Cardiac fibroblast (primary cell): ENCODE results near the gene DNAJC21.

ENCODE experiments used
- DNase-seq, 2 donors: peaks; one replicate each; pipeline versions ENCODE4 v3.0.0 to v3.0.0-alpha.2; 2010; ENCODE audit warnings: low read depth in 2 of 2
- H3K4me3 ChIP-seq, 2 donors: replicated peaks in 1 of 2; 1 replicate in 1 of 2; 2 replicates in 1 of 2; pipeline ENCODE4 v1.5.1; 2011; ENCODE audit warnings: low read depth in 2 of 2, low read length in 2 of 2, mild to moderate bottlenecking in 2 of 2, moderate library complexity in 1 of 2
- TF ChIP-seq, protein P1 (sequence below): IDR thresholded peaks from one replicate; pipeline ENCODE4 v1.5.1; 2011; ENCODE audit warnings: low read depth, mild to moderate bottlenecking, low read length, inconsistent platforms

Gene DNAJC21

DNA sequence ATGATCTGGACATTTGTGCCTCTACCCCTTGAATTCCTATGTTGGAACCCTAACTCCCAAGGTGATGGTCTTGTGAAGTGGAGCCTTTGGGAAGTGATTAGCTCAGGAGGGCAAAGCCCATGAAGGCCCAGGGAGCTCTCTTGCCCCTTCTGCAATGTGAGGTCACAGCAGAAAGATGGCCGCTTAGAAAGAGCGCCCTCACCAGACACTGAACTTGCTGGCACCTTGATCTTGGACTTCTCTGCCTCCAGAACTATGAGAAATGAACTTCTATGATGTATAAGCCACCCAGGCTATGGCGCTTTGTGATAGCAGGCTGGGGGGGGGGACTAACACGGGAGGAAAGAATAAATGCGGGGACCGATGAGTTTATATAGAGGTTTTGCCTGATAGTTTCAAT lies 73.1 kb downstream of the DNAJC21 start:
- TF ChIP-seq, protein P1, sequence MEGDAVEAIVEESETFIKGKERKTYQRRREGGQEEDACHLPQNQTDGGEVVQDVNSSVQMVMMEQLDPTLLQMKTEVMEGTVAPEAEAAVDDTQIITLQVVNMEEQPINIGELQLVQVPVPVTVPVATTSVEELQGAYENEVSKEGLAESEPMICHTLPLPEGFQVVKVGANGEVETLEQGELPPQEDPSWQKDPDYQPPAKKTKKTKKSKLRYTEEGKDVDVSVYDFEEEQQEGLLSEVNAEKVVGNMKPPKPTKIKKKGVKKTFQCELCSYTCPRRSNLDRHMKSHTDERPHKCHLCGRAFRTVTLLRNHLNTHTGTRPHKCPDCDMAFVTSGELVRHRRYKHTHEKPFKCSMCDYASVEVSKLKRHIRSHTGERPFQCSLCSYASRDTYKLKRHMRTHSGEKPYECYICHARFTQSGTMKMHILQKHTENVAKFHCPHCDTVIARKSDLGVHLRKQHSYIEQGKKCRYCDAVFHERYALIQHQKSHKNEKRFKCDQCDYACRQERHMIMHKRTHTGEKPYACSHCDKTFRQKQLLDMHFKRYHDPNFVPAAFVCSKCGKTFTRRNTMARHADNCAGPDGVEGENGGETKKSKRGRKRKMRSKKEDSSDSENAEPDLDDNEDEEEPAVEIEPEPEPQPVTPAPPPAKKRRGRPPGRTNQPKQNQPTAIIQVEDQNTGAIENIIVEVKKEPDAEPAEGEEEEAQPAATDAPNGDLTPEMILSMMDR = no peak
- no peak for DNase-seq
- H3K4me3 ChIP-seq = no peak overlapping the region

DNA sequence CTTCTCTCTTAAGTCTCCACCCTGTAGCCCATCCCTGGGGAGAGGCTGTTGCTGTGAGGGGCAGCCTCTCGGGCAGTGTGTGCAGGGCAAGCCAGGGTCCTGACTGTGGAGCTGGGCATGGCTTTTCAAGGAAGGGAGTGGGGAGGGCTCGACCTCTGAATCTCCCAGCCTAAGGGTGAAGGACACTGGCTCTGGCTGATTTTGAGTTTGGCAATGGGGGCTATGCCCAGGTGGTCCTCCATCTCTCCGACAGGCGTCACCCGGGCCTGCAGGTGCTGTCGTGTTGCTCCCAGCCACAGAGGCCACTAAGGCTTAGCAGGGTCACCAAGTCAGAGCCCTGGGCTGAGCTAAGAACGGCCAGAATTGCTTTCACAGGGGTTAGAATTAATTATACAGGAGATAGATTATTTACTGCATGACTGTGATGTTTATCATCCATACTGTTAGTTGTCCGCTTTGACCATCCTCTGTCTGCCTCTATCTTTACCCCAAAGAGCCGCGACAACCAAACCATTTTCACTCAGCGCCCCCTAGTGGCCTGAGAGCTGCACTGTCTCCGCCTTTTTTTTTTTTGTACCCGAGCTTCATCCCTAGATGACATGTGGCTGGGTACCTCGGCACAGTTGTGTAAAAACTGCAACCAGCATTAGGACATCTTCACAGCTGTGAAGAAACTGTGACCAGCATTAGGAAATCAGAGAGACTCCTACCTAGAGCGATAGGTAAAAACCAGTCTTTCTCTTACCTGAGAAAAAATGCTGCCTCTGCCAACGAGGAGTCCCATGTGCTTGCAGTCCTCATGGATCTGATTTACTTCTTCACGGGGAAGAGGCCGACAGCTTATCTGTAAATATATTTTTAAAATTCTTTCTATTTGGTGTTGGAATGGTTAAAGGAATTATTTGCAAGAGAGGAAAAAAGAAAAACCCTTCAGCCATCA lies 73.9 kb downstream of the DNAJC21 start:
- TF ChIP-seq, protein P1 = peak; percentile 94
- peak; percentile 65 to 67 for DNase-seq

DNA sequence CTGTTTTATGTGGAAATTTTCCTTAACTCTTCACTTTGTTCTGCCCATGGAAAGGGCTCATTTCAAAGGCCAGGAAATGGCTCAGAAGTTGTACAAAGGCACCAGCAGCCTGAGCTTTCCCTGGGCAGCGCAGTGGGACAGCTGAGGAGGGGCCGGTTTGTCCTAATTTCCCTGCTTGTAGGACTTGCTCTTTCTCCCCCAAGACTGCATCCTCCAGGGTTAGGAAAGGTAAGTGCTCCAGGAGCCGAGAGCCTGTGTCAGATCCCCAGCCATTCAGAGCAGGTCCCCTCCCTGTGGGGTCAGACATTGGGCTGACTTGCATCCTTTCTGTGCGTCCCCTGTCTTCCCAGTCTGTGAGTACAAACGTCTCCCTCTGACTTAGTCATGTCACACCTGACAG lies 74.8 kb downstream of the DNAJC21 start:
- DNase-seq = no peak
- TF ChIP-seq, protein P1 = no peak
- H3K4me3 ChIP-seq = no peak overlapping the region

More for the DNA sequence above, 73.9 kb downstream of the DNAJC21 start:
- H3K4me3 ChIP-seq = no peak overlapping the region

DNA sequence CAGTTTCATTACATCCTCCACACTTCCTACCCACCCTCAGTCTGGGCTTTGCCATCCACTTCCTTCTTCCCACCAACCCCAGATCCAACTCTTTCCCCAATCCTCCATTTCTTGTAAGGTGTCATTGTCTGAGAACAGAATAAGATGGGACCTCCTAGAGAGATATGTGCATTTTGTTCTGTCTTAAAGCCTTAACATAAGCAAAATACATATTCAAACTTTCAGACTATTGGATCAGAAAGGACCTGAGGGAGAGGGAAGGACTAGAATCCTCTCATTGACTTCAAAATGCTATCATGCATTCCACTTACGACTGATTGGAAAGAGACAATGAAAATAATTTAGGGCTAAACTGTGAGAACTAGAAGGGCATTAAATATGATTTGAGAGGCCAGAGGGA lies 75.4 kb downstream of the DNAJC21 start:
- no peak overlapping the region for H3K4me3 ChIP-seq
- TF ChIP-seq, protein P1 = no peak
- no peak for DNase-seq
